Mucosa of descending colon (tissue), 3 donors: ENCODE results near the gene MLPH. TPM values are rescaled to one million over a fixed set of nuclear protein-coding genes. Genes with fewer than 3 reads are reported as not detected.

ENCODE experiments used
- ATAC-seq: fragments of 200-7000 bp; cut with Tn5 transposase; one replicate; pipeline ENCODE4 v1.9.1; 2020; ENCODE audit warnings: mild to moderate bottlenecking, moderate library complexity
- DNase-seq, 3 donors: peaks; one replicate each; pipeline ENCODE4 v3.0.0-alpha.2; 2020
- H3K36me3 ChIP-seq: fragments of 200-600 bp; one replicate; pipeline ENCODE4 v1.8.0; 2021; ENCODE audit warnings: low read depth, mild to moderate bottlenecking
- H3K4me1 ChIP-seq: fragments of 200-600 bp; one replicate; pipeline ENCODE4 v1.8.0; 2021; ENCODE audit warnings: low read depth, mild to moderate bottlenecking
- H3K4me3 ChIP-seq: fragments of 200-600 bp; one replicate; pipeline ENCODE4 v1.8.0; 2021; ENCODE audit warnings: mild to moderate bottlenecking
- H3K9me3 ChIP-seq: fragments of 200-600 bp; one replicate; pipeline ENCODE4 v1.8.0; 2021; ENCODE audit warnings: mild to moderate bottlenecking
- intact Hi-C, 2 donors: fragments of 100-400 bp; cut with DNase I in 1 of 2; cut with micrococcal nuclease in 1 of 2; formaldehyde crosslinking; loops; one replicate each; pipeline versions ENCODE4 v1.11.0 to v1.11.1; 2022; cut with DNase I, micrococcal nuclease
- total RNA-seq, 3 donors: library from RNA; stranded (reverse); fragmentation: NEBNext Ultra II Directional in 2 of 3; extraction: Animal tissue kit (Norgen Biotek cat#: 25700) in 2 of 3; gene quantifications; one replicate each; pipeline versions ENCODE4 v1.2.1 to v1.2.4, GENCODE V29; 2021 to 2023
- TF ChIP-seq, protein P1 (sequence below): fragments of 200-600 bp; IDR thresholded peaks from one replicate; pipeline ENCODE4 v1.8.0; 2022; ENCODE audit warnings: antibody characterized with exemption, mild to moderate bottlenecking
- donor health status: DM: no; HTN: no; CAD: no; lungs with moderate emphysema.
- donor health status: DM: no; HTN: no; CAD: no.
- donor health status: DM: no; HTN: yes; CAD: no.

Gene MLPH
- total RNA-seq, 3 donors from 2014 or later: 46.8 to 133 (median 121) TPM

DNA sequence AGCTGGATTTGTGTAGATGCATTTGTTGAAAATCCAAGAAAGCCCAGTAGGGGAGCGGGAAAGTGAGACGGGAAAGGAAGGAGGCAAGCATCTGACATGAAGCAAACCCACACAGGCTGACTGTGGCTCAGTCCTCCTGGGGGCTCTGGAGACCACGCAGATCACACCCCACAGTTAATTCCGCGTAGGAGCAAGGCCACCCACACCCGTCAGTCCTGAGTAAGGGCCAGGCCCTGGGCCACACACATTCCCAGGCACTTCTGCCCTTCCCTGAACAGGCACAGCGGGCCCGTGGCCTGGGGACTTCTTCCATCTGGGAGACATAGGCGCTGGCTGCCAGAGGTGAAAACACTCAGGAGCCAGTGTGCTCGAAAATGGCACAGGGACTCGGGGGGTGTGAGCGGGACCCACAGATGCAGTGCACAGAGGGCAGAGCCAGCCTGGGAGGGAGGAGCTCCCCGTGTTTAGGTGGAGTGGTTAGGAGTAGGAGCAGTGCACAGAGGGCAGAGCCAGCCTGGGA lies 59.9 kb downstream of the MLPH start:
- Histone ChIP-seq H3K4me1 (no peaks in the 10 kb centered on the region), H3K4me3 (no peak overlapping the region), H3K9me3 (no peaks in the 10 kb centered on the region), H3K36me3 (no peaks in the 10 kb centered on the region)
- ATAC-seq: no peak
- intact Hi-C loops: no loop called here
- peak in 1 of 3 donors; percentile 44 for DNase-seq
- TF ChIP-seq, protein P1, sequence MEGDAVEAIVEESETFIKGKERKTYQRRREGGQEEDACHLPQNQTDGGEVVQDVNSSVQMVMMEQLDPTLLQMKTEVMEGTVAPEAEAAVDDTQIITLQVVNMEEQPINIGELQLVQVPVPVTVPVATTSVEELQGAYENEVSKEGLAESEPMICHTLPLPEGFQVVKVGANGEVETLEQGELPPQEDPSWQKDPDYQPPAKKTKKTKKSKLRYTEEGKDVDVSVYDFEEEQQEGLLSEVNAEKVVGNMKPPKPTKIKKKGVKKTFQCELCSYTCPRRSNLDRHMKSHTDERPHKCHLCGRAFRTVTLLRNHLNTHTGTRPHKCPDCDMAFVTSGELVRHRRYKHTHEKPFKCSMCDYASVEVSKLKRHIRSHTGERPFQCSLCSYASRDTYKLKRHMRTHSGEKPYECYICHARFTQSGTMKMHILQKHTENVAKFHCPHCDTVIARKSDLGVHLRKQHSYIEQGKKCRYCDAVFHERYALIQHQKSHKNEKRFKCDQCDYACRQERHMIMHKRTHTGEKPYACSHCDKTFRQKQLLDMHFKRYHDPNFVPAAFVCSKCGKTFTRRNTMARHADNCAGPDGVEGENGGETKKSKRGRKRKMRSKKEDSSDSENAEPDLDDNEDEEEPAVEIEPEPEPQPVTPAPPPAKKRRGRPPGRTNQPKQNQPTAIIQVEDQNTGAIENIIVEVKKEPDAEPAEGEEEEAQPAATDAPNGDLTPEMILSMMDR: no peak

DNA sequence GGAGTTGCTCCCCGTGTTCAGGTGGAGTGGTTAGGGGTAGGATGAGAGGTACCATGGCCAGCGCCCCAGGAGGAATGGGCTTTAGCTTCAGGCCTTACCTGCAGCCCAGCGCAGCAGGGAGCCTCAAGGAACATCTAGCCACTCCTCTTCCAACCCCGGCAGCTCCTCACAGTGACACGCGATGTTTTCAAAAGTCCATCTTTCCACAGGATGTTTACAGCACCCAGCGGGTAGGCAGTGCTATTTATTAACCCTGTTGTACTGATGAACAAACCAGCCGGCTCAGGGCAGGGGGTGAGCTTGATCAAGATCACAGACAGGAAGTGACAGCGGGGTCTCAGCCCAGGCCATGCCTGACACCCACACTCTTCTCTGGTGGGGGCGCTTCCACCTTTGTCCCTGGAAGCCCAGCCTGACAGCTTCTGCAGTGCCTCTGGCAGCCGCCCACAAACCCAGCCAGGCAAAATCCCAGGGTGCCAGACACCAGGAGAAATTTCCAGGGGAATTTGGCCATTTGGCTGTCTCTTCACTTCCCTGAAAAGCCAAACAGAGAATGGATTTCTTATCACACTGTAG lies 60.9 kb downstream of the MLPH start:
- Histone ChIP-seq H3K9me3 (no peaks in the 10 kb centered on the region), H3K4me1 (no peaks in the 10 kb centered on the region), H3K4me3 (no peak overlapping the region), H3K36me3 (no peaks in the 10 kb centered on the region)
- intact Hi-C loops: no loop called here
- TF ChIP-seq, protein P1: no peak
- no peak for DNase-seq
- ATAC-seq: no peak

DNA sequence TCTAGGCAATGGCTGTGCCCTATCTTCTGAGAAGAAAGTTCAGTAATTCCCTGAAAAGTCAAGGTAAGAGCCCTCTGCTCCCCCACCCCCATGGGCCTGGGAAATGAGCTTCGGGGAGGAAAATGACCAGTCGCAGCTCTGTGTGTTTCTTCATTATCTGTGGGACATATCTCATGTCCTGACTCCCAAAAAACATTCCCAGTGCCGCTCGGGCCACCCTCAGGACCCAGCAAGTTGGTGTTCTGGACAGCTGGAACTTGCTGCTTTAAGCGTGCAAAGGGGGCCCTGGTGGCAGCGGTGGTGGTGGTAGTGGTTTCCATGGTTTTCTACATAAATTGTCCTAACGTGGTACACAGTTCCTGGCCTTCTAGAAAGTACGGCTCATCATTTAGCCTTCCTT lies 62.2 kb downstream of the MLPH start:
- intact Hi-C loops: no loop called here
- H3K36me3 ChIP-seq: no peaks in the 10 kb centered on the region

DNA sequence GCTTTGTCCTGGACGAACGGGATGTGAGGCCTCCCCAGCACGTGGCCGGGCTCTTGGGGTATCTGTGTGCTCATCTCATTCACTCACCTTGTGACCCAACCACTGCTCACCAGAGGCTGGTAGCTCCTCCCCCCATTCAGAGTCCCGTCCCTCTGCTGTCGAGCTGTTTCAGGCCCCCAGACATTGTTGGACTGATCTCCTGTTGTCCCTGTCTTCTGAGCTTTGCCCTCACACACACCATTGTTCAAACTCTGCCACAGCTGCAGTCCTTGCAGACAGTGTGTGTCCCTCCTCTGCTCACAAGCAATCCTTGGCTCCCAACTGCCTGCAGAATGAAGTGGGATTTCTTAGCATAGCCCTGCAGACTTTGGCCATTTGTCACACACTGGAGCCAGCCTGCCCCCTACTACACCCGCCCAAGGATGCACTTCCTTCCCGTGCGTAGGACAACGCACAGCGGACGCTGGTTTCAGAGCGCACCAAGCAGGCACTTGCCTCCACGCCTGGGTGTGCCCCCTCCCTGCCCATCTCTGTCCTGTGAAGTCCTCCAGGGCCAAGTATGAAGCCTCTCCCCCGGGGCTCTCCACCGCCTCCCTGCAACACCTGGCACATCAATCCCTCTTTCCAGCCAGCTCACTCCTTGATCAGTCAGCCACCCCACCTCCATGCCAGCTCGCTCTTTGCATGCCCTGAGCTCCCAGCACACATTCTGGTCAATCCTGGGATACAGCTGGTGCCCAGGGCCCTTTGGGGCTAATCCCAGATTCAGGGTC lies 62.8 kb downstream of the MLPH start:
- intact Hi-C loops: no loop called here

More for the DNA sequence above, 62.2 kb downstream of the MLPH start:
- H3K4me1 ChIP-seq: no peaks in the 10 kb centered on the region
- H3K4me3 ChIP-seq: no peak overlapping the region
- ATAC-seq (no peak), DNase-seq (no peak)
- TF ChIP-seq, protein P1: no peak
- no peaks in the 10 kb centered on the region for H3K9me3 ChIP-seq

DNA sequence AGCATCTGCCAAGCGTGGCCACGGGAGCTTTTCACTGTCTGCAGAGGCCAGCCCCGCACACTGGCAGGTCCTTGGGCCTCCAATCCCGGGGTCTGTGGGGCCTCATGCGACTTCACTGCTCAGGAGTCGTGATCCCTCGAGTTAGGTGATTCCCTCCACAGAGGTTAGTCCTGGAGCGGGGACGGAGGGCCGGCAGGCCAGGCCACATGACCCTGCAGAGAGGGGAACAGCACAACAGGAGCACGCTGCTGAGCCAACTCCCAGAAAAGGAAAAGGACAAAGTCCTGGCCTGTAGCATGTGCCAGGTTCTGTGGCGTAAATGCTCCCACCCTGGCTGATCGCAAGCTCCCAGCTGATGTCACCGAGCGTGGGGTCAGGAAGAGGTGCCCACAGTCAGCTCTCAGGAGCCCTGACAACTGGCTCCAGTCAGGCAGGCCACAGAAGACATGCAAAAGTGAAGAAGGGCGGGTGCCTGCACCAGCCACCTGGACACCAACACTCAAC lies 64.1 kb downstream of the MLPH start:
- DNase-seq (no peak), ATAC-seq (no peak)
- H3K4me3 ChIP-seq: no peak overlapping the region
- no peaks in the 10 kb centered on the region for H3K36me3 ChIP-seq
- TF ChIP-seq, protein P1: no peak
- intact Hi-C loops: no loop called here
- no peaks in the 10 kb centered on the region for H3K4me1 ChIP-seq
- H3K9me3 ChIP-seq: peaks cover 10% of the 10 kb centered on the region

More for the DNA sequence above, 62.8 kb downstream of the MLPH start:
- Histone ChIP-seq H3K4me3 (no peak overlapping the region), H3K36me3 (no peaks in the 10 kb centered on the region), H3K9me3 (no peaks in the 10 kb centered on the region), H3K4me1 (no peaks in the 10 kb centered on the region)
- DNase-seq (no peak), ATAC-seq (no peak)
- TF ChIP-seq, protein P1: no peak
